NCI-H226 (cell line): Measurements from ENCODE around the gene NOL12.
"Not testable (repeated sequence)": the region's sequence is repeated elsewhere in the genome, so short reads cannot be mapped to it uniquely, and the experiment has no call there.

Source experiments
- DNase-seq: peaks from one replicate; pipeline ENCODE4 v3.0.0-alpha.2; 2015

The NOL12 gene, protein sequence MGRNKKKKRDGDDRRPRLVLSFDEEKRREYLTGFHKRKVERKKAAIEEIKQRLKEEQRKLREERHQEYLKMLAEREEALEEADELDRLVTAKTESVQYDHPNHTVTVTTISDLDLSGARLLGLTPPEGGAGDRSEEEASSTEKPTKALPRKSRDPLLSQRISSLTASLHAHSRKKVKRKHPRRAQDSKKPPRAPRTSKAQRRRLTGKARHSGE

GRCh38 chr22:37686002-37686982 lies at the start of gene NOL12:
TSS of gene NOL12 (plus strand) at chr22:37686343. CDS start at chr22:37686393, 50 bp downstream.
- DNase-seq = peak; percentile 59

- DNase-seq = no peak
Measured at GRCh38 chr22:37636949-37637273, 49.2 kb upstream of the NOL12 start.

GRCh38 chr22:37638391-37639069 lies 47.6 kb upstream of the NOL12 start:
- no peak for DNase-seq

DNA sequence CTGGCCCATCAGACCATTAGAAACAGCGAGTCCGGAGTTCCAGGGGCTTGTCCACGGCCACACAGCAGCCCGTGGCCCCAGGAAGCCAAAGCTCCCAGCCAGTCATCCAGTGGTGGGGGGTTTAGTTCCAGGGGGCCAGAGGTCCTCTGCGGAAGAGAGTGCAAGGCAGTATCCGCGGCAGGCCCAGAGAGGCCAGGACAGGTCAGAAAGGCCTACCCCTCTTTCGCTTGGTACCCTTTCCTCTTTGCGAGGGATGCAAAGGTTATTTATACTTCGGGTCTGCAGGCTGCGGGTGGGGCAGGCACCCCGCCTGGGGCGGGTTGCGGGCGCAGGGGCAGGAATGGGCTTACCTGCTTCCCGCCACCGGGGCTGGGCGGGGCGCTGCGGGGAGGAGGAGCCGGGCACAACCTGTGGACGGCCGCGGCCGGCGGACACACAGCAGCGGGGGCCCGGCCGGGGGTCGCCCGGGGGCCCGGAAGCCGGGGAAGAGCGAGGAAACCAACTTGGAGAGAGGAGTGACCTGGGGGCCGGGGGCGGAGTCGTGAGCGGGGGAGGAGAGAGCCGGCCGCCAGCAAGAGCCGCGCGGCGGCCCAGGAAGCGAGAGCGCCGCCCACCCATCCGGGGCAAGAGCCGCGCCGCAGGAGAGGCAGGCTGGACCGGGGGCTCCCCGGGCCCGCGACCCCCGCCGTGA lies 46.9 kb upstream of the NOL12 start, which contains the start of gene SH3BP1:
Gene SH3BP1 (plus strand): TSS at position 600 of the 691 bp plus-strand sequence. CDS start 119 bp downstream, outside the sequence.
- no peak for DNase-seq

- no peak for DNase-seq
Measured at GRCh38 chr22:37639771-37640590, 46.2 kb upstream of the NOL12 start.

DNA sequence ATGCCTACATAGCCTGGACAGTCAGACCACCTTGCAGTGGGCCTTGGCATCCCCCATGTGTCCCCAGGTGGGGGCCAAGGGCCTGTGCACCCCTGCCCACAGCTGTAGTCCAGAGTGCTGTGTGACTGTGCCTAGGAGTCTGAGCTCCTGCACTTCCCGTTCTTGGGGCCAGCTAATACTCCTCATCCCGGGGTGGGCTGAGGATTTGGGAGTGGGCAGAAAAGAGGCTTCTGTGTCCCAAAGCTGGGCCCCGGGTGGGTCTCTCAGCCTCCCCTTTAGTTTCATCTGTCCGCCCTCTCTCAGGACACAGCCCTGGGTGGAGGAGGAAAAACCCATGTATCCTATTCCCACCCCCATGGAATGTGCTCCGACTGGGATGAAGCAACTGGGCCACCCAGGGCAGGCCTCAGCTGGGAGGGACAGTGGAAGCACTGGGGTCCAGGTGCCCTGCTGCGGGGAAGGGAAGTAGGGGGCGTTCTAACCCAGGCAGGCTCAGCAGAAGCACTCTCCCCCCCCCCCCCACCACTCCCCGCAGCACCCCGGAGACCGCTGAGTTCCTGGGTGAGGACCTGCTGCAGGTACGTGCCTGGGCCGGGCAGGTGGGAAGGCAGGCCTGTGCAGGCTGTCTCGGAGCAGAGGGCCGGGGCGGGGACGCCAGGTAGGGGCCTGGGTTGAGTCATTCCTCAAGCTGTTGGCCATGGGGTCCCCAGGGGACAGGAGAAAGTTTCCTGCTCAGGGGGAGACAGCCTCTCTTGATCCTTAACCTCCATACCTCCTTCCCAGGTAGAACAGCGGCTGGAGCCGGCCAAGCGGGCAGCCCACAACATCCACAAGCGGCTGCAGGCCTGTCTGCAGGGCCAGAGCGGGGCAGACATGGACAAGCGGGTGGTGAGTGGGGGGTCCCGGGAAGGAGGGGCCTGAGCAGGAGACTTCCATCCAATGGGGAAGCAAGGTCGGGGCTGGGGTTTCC lies 45.3 kb upstream of the NOL12 start:
- DNase-seq = no peak

GRCh38 chr22:37641561-37641949 lies 44.6 kb upstream of the NOL12 start:
- no peak for DNase-seq

- DNase-seq = peak; percentile 10
Measured at GRCh38 chr22:37643225-37643847, 42.8 kb upstream of the NOL12 start.

DNA sequence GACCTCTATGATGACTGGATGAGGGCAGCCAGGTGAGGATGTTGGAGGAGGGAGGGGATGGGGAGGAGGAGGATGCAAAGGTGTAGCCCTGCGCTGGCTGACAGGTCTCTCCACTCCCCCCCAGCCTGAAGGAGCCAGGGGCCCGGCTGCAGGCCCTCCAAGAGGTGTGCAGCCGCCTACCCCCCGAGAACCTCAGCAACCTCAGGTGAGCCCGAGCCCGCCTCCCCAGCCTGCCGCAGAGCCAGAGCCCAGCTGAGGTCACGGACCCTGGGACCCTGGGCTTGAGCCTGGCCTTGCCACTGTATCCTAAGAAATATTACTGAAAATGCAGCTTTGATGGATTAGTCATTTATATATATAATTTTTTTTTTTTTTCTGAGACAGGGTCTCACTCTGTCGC lies 38.8 kb upstream of the NOL12 start:
- DNase-seq = no peak

DNA sequence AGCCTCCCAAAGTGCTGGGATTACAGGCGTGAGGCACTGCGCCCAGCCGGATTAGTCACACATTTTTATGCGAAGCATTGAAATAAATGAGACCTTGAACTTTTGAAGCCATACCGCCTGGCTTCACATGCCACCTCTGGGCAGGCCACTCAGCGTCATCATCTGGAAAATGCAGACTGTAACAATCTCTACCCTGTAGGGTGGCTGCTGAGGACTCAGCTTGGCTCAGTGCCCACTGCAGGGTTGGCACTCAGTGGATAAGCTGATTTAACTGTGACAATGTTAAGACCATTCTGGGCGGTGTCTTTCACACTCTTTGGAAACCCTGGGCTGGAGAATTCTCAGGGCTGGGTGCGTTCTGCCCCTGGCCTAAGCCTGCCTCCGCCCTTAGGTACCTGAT lies 38.2 kb upstream of the NOL12 start:
- no peak for DNase-seq

- no peak for DNase-seq
Measured at GRCh38 chr22:37650463-37651136, 35.5 kb upstream of the NOL12 start.

GRCh38 chr22:37654563-37655251 lies 31.4 kb upstream of the NOL12 start:
- DNase-seq = no peak

GRCh38 chr22:37655252-37655563 lies 30.9 kb upstream of the NOL12 start:
- DNase-seq = no peak

DNA sequence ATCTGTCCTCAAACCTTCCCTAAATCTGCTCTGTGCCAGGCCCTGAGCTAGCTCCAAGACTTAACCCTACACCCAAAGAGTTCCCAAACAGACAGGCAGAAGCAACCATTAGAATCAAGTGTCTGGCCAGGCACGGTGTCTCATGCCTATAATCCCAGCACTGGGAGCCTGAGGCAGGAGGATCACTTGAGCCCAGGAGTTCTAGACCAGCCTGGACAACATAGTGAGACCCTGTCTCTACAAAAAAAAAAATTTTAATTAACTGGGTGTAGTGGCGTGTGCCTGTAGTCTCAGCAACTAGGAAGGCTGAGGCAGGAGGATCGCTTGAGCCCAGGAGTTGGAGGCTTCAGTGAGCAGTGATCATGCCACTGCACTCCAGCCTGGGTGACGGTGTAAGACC lies 29.6 kb upstream of the NOL12 start:
- not testable (repeated sequence) for DNase-seq

GRCh38 chr22:37657590-37658132 lies 28.5 kb upstream of the NOL12 start:
- no peak for DNase-seq

DNA sequence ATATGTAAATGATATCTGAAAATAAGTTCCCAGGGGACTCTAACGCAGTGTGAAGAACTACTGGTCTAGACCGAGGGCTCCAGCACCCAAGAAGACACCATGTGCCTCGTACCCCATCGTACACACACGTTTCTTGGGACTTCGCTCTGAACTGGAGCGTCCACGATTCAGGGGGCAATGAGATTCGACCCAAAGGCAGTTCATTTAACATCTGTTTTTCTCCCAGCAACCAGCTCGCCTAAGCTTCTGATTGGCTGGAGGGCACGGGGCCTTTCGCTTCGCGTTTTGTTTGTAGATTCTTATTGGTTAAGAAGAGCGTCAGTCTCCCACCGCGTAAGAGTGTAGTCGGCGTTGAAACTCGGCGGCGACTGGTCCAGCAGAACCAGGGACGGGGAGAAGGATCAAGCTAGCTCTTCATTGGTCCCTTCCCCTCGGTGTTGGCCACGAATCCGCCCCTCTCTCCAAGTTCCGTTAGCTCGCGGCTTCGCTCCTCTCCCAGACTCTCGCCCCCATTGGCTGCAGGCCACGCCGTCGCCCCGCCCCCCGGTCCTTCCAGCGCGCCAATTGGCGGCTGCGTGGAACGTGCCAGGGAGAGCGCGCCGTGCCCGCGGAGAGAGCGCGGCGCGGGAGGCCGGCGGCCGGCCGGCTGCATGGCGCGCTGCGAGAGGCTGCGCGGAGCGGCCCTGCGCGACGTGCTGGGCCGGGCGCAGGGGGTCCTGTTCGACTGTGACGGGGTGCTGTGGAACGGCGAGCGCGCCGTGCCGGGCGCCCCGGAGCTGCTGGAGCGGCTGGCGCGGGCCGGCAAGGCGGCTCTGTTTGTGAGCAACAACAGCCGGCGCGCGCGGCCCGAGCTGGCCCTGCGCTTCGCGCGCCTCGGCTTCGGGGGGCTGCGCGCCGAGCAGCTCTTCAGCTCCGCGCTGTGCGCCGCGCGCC lies 27.7 kb upstream of the NOL12 start, which contains the start of gene PDXP:
Gene PDXP (plus strand): TSS at position 591 of the 933 bp plus-strand sequence. CDS start 60 bp downstream, at position 651.
- DNase-seq = peak; percentile 96

DNA sequence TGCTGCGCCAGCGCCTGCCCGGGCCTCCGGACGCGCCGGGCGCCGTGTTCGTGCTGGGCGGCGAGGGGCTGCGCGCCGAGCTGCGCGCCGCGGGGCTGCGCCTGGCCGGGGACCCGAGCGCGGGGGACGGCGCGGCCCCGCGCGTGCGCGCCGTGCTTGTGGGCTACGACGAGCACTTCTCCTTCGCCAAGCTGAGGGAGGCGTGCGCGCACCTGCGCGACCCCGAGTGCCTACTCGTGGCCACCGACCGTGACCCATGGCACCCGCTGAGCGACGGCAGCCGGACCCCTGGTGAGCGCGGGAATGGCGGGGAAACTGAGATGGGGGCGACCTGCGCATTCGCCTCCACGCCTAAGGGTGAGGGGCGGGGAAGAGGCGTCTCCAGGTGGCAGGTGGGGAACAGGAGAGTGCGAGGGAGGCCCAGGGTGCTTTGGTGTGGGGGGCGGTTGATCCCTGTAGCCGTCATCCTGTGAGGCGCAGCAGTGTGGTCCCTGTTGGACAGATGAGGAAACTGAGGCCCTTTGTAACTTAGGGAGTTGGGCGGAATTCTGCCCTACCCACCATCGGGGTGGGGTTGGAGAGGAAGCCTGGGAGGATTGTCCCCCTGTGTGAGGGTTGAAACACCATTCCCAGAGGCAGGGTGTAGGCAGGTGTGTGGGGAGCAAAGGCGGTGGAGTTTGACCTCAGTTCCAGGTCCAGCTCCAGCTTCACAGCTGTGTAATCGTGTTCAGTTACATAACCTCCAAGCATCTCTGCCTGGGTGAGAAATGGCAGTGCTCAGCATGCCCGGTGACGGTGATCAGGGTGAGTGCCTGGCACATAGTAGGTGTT lies 26.9 kb upstream of the NOL12 start:
- DNase-seq = no peak
